HG02943 (cell line): ENCODE results near the gene MYH16.
"Not testable (repeated sequence)": the region's sequence is repeated elsewhere in the genome, so short reads cannot be mapped to it uniquely, and the experiment has no call there.

Experiments used
- ATAC-seq: cut with Tn5 transposase; IDR thresholded peaks from one replicate; pipeline ENCODE4 v1.9.1; 2021; ENCODE audit warnings: mild to moderate bottlenecking, low read depth, moderate library complexity; ENCODE audit not compliant: unreplicated experiment

The MYH16 gene

DNA sequence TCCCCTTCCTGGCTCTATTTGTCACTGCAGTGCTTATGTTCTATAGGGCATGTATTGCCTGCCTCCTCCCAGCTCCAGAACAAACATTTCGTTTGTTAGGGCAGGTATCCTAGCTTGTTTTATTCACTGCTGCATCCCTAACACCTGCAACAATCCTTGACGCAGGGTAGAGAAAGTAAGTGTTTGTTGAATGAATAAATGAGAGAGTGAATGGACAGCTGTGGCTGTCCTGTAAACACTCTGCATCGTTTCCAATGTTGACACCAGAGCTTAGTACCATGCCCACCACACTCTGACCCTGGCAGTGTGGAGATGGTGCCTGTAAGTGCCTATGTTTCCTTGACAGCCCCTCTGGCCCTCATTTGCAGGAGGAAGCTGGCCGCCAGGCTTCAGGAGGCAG, 21.0 kb downstream of the MYH16 start:
- no peak for ATAC-seq

DNA sequence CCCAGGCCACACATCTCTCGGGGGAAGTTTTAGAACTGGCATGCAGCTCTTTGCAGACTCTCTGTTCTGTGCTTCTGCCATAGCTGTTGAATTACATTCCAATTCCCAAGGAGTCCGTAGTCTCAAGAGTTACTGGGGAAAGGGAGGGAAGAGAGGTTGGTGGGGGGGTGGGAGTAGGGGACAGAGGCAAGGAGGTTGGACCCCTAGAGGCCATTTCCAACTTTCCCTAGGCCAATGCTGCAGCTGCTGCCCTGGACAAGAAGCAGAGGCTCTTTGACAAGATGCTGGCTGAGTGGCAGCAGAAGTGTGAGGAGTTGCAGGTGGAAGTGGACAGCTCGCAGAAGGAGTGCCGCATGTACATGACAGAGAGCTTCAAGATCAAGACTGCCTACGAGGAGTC, 23.8 kb downstream of the MYH16 start:
- no peak for ATAC-seq

DNA sequence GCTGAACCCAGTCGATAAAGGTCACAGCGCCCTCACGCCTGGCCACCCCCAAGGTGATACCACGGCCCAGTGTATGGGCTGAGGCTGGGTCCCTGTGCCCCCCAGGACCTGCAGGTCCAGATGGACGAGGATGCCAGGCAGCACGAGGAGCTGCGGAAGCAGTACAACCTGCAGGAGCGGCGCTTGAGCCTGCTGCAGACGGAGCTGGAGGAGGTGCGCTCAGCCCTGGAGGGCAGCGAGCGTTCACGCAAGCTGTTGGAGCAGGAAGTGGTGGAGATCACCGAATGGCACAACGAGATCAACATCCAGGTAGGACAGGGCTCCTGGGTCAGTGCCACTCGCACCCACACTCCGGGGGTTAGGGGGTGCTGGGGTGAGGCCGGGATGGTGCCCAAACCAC, 28.9 kb downstream of the MYH16 start:
- ATAC-seq = no peak

DNA sequence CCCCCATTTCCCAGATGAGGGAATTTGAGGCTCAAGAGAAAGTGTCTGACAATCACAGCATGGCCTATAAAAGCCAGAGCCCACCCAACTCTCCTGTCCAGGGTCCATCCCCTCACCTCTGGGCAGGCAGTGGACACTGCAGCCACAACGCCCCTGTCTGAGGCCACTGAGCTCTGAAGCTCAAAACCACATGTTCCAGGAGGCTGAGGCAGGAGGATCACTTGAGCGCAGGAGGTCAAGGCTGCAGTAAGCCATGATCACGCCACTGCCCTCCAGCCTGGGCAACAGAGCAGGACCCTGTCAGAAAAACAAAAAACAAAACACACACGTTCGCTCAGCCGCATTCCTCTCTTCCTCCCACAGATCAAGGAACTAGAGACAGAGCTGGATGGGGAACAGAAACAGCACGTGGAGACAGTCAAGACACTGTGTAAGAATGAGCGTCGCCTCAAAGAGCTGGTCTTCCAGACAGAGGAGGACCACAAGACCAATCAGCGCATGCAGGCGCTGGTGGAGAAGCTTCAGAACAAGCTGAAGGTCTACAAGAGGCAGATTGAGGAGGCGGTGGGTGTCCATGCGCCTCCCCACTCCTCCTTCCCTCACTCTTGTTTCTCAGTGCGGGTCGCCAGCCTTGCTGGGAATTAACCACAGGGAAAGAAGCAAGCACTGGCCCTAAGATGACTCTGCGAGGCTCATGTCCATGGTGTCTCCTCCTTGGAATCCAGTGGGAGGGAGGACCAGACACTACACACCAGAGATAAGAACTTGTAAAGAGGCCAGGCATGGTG, 33.0 kb downstream of the MYH16 start:
- no peak for ATAC-seq

DNA sequence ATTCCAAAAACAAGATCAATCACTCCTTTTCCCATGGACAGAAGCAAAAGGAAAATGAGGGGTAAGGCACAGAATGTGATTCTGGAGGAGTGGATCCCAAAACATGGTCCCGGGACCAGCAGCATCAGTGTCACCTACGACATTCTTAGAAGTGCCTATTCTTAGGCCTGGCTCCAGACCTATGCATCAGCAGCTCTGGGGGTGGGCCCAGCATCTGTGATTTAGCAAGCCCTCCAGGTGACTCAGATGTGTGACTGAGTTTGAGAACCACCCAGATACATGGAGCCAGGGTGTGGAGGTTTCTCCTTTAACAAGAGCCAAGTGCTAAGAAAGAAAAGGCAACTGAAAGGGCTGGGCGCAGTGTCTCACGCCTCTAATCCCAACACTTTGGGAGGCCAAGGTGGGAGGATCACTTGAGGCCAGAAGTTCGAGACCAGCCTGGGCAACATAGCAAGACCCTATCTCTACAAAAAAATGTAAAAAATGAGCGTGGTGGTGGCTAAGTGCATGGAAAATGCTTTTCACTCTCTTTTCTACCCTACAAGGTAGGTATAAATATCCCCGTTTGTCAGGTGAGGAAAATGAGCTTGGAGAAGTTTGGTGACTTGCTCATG, 35.9 kb downstream of the MYH16 start:
- ATAC-seq = no peak

DNA sequence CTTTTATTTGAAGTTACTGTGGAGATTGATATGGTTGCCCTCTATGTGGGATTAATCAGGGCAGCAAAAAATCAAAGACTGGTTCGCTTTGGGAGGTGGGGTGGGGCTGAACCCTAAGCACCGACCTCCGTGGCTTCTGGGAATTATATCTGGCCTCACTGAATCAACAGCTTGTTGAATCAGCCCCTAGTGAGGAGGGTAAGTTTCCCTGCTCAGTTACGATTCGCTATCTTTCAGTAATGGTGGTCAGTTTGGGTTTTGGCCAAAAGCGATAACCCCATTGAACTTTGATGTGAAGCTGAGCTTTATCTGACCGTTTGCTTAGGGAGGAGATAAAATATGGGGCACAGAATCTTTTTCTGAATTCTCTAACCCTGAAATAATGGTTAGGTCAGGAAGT, 36.5 kb downstream of the MYH16 start:
- ATAC-seq = no peak

DNA sequence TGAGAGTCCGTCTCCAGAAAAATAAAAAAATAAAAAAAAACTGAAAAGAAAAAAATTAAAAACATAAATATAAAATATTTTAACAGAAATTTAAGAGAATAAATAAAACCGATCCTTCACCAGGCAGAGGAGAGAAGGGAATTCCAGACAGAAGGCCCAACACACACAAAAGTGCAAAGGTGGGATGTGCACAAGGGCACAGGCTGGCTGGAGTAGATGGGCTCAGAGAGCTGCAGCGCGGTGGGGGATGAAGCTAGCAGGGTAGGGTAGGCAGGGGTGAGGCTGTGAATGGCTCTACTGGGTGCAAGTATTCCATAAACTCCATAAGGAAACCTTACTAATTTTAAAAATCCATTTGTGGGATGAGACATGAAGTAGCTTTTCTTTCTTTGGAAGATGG, 37.4 kb downstream of the MYH16 start:
- ATAC-seq = no peak

DNA sequence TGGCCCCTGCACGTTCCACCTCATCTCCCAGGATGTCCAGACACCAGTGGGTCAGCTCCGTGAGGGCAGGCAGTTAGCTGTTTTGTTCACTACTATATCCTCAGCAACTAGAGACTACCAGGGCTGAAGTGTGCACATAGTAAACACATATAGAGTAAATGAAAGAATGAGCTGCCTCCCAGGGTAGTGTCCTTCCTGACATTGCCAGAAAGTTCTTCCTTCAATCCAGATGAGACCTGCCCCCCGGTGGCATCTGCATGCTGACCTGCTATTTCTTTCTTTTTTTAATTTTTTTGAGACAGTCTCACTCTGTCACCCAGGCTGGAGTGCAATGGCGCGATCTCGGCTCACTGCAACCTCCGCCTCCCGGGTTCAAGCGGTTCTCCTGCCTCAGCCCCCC, 39.1 kb downstream of the MYH16 start:
- ATAC-seq = no peak

- ATAC-seq = no peak
Observed at GRCh38 chr7:99312316-99313203, 39.9 kb downstream of the MYH16 start.

GRCh38 chr7:99313204-99313573, 40.5 kb downstream of the MYH16 start:
- ATAC-seq = no peak

DNA sequence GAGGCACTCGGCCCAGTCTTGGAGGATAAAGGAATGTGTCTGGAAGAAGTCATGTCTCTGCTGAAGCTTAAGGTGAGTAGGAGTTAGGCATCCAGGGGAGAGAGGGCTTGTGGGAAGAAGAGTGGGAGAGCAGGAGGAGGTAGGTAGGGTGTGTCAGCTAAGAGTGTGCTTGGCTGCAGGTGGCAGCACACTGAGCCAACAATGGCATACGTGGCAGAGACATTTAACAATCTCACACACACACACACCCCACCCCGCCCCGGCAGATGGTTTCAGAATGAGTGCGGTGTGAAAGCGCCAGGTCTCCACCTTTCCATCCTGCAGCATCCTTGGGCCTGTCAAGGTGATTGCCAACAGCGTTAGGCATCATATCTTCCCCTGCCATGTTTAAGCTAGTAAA, 41.9 kb downstream of the MYH16 start:
- ATAC-seq = no peak

- no peak for ATAC-seq
Observed at GRCh38 chr7:99320371-99320770, 47.7 kb downstream of the MYH16 start.

GRCh38 chr7:99322659-99323058, 50.0 kb downstream of the MYH16 start:
- not testable (repeated sequence) for ATAC-seq

GRCh38 chr7:99324559-99324958, 51.9 kb downstream of the MYH16 start:
- ATAC-seq = no peak

- no peak for ATAC-seq
Observed at GRCh38 chr7:99325001-99325493, 52.4 kb downstream of the MYH16 start.

DNA sequence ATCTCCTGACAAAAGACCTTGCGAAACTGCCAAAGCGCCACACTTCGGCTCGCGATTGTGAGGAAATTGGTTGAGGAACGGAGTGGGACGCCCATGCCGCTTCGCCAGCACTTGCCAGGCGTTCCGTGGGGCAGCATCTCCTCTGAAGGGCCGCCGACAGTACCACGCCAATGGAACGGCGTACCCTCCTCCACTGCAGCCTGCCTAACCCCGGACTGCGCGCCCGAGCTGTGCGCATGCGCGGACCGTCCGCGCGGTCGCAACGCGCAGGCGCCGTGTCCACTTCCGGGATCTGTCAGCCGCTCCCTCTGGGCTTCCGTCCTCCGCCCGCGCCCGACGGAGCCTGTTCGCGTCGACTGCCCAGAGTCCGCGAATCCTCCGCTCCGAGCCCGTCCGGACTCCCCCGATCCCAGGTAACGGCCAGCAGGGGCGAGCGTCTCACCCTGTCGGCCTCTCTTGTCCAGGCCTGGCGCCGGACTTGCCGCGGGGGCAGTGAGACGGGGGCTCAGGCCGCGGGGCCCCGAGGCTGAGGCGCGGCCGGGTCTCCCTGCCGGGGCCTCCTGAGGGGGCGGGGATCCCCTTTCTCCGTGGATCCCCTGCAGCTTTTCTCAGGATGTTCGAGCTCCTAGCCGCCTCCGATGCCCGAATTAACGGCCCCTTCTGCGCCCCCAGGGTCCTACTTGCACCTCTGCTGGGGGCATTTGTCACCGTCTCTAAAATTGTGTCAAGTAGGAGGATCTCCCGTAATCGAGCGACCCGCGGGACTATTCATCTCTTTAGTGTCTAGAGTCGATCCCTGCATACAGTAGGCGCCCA, 53.2 kb downstream of the MYH16 start, which contains the start of gene ARPC1A:
ARPC1A (plus strand) TSS at position 307 of the 816 bp plus-strand sequence. CDS start 7,456 bp downstream, outside the sequence.
- peak; percentile 96 for ATAC-seq

- ATAC-seq = no peak
Observed at GRCh38 chr7:99326408-99326782, 53.8 kb downstream of the MYH16 start.

DNA sequence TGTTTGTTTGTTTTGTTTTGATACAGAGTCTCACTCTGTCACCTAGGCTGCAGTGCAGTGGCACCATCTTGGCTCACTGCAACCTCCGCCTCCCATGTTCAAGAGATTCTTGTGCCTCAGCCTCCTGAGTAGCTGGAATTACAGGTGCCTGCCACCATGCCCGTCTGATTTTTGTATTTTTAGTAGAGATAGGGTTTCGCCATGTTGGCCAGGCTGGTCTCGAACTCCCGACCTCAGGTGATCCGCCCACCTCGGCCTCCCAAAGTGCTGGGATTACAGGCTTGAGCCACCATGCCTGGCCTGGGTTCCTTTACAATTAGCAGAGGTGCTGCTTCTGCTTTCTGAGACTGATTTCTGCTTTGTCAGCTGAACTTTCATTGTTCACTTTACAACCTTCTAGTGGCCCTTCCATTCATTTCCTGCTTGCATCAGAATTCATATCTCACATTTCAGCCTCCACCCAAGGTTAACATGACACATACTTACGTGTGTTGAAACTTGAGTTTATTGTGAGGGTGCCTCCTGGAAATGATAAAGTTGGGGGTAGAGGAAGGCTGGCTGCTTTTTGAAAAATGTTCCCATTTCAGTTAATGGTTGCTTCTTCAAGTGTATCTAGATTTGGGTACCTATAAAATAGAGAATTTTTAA, 57.8 kb downstream of the MYH16 start:
- not testable (repeated sequence) for ATAC-seq

DNA sequence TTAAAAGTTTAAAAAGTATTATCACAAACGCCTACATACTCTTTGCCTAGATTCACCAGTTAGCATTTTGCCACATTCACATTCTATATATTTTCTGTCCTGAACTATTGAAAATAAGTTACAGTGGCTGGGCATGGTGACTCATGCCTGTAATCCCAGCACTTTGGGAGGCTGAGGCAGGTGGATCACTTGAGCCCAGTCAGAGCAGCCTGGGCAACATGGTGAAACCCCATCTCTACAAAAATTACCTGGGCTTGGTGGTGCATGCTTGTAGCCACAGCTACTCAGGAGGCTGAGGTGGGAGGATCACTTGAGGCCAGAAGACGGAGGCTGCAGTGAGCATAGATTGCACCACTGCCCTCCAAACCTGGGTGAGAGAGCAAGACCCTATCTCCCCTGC, 58.4 kb downstream of the MYH16 start:
- no peak for ATAC-seq

GRCh38 chr7:99339595-99339994, 67.0 kb downstream of the MYH16 start:
- ATAC-seq = no peak
